ENCODE measurements around the gene COMT.

Gene COMT

DNA sequence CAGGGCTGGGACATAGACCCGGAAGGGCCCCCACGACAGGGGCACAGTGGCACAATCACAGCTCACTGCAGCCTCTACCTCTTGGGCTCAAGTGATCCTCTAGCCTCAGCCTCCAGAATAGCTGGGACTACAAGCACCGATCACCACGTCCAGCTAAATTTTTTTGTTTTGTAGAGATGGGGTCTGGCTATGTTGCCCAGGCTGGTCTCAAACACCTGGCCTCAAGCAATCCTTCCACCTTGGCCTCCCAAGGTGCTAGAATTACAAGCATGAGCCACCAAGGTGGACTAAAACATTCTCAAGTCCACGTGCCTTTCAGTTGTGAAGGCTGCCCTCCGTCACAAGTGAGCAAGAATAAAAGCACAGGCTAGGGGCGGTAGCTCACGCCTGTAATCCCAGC, 10.1 kb upstream of the COMT start:
- TF ChIP-seq GATA3 (IDR thresholded peaks at IDR 0.05; ENCODE audit: low read depth, low read length) (no peak), GATA2 (IDR thresholded peaks at IDR 0.05; ENCODE audit: low read depth, low read length) (no peak)

GRCh38 chr22:19932367-19933206, 9.0 kb upstream of the COMT start:
- no peak for TF ChIP-seq GATA3 (IDR thresholded peaks at IDR 0.05; ENCODE audit: low read depth, low read length)
- no peak for TF ChIP-seq GATA2 (IDR thresholded peaks at IDR 0.05; ENCODE audit: low read depth, low read length)

GRCh38 chr22:19933341-19934241, 8.0 kb upstream of the COMT start:
- TF ChIP-seq GATA2 (IDR thresholded peaks at IDR 0.05; ENCODE audit: low read depth, low read length) = no peak
- no peak for TF ChIP-seq GATA3 (IDR thresholded peaks at IDR 0.05; ENCODE audit: low read depth, low read length)

DNA sequence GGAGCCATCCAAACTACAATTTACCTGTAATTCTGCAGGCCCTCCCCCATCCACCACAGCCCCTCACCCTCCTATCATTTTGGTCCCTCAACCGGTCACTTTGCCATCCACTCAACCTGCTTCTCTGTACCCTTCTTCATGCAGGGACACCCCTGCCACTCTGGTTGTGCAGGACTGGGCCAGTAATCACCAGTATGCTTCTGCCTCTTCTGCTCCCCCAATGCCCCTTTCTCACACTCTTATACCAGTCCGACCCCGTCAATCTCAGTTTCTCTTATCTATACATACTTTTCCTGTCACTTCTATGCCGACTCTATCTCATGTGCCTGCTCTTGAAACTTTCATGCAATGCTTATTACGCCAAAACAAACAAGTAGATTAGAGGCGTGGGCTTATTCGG, 5.1 kb upstream of the COMT start:
- TF ChIP-seq GATA2 (IDR thresholded peaks at IDR 0.05; ENCODE audit: low read depth, low read length) = no peak
- no peak for TF ChIP-seq GATA3 (IDR thresholded peaks at IDR 0.05; ENCODE audit: low read depth, low read length)

GRCh38 chr22:19937616-19938473, 3.7 kb upstream of the COMT start:
- TF ChIP-seq GATA2 (IDR thresholded peaks at IDR 0.05; ENCODE audit: low read depth, low read length) (no peak), GATA3 (IDR thresholded peaks at IDR 0.05; ENCODE audit: low read depth, low read length) (no peak)

DNA sequence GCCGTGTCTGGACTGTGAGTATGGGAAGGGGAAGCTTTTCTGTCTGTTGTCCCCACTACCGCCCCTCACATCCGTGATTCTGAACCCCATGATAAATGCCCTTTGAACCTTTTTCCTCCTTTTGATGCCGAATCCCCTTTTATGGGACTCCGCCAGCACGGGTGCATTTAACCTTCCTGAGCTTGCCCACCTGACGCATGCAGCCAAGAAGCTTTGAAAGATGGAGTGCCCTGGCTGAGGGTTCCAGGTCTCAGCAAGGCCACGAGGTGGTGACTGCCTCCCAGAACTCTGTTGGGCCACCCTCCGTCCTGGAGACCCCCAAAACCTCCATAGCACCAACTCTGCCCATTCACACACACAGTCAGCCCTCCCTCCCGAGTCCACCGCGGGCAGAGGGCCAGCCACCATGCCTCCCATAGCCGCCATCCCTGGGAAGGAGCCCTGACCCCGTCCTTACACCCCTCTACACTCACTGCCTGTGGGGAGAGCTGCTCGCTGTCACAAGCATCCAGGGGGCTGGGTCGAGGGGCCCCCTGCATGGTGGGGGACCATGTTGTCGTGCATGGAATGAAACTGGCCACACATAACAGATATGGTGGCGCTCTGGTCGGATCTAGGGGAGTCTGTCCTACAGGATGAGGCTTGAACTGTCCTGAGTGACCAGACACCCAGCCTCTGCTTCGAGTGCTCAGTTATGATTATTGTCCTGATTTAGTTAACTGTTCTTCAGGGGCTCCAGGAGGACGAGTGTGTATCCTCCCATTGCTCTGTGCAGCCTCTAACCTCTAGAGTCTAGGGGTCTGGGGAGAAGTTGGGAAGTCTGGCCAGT, 822 bp upstream of the COMT start:
- TF ChIP-seq GATA2 (IDR thresholded peaks at IDR 0.05; ENCODE audit: low read depth, low read length) (no peak), GATA3 (IDR thresholded peaks at IDR 0.05; ENCODE audit: low read depth, low read length) (no peak)

DNA sequence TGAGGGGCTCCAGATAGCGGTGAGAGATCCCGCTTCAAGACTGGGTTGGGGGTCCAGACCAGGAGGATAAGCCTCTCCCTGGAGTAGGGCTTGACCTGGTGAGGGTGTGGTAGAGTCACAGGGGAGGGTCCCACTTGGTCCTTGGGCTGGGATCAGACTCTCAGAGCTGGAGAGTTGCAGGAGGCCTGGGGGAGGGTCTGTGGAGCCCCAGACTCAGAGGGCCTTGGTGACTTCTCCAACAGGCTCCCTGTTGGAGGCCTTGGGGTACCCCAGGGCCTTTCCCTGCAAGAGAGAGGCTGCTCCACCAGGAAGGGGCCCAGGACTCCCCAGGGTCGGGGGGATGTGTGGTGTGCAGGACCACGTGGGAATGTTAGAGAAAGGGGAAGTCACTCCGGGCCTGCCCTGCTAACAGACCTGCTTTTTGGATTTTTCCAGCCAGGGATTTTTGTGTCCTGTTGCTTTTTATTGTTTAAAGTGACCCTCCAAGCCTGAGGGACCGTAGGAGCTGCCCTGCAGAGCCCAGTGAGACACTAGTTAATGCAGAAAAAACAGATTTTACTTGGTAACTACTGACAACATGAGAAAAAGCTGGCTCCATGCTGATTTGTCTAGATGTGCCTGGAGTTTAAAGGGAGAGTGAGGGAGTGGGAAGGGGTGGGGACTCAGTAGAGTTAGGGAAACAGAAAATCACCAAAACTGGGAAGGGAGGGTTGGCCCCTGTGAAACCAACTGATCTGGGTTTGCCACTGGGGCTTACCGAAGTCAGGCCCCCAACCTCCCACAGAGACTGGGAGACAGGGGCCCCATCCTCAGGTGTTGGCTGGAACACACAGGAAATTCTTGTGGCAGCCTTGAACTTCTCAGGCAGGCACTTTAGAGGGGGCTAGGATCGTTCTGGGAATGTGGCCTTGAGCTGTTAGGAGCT, 847 bp downstream of the COMT start:
- TF ChIP-seq GATA2 (IDR thresholded peaks at IDR 0.05; ENCODE audit: low read depth, low read length) (no peak), GATA3 (IDR thresholded peaks at IDR 0.05; ENCODE audit: low read depth, low read length) (no peak)

DNA sequence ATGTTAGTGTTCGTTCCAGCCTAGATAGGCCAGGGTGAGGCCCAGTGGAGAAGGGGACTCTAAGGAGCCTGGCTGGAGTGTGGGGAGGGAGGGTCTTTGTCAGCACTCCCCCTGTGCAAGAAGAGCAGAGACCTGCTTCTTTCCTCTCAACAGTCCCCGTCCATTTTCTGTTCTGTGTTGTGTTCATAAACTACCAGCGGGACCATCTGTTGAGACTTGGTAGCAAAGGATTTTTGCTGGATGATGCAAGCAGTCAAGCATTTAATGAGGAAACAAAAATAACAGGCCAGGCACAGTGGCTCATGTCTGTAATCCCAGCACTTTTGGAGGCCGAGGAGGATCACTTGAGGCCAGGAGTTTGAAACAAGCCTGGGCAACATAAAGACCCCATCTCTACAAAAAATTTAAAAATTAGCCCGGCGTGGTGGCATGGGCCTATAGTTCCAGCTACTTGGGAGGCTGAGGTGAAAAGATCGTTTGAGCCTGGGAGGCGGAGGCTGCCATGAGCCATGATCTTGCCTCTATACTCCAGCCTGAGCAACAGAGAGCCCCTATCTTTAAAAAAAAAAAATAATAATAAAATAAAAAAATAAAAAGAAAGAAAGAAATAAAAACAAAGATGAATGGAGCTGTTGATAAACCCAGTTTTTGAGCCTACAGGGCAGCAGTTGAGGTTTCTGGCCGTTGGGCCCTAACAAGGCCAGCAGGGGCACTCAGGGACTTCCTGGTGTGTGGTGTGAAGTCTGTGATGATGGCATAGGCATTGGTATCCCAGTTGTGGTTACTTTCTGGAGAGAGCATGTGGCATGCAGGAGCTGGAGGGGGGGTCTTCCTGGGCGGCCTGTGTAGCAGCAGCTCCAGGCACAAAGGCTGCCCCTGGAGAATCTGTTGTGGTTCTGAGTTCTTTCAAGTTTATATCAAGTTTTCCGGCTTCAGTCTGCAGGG, 1.8 kb downstream of the COMT start:
- no peak for TF ChIP-seq GATA3 (IDR thresholded peaks at IDR 0.05; ENCODE audit: low read depth, low read length)
- no peak for TF ChIP-seq GATA2 (IDR thresholded peaks at IDR 0.05; ENCODE audit: low read depth, low read length)

GRCh38 chr22:19948057-19948760, 6.6 kb downstream of the COMT start:
- TF ChIP-seq GATA3 (IDR thresholded peaks at IDR 0.05; ENCODE audit: low read depth, low read length) = no peak
- no peak for TF ChIP-seq GATA2 (IDR thresholded peaks at IDR 0.05; ENCODE audit: low read depth, low read length)

- TF ChIP-seq GATA2 (IDR thresholded peaks at IDR 0.05; ENCODE audit: low read depth, low read length) = no peak
These were observed 9.8 kb downstream of the COMT start for GRCh38 chr22:19951346-19951745.
